CD14-positive monocyte (primary cell): ENCODE data around the gene CSNK1G2. TPM values are rescaled to one million over a fixed set of nuclear protein-coding genes. Genes with fewer than 3 reads are reported as not detected.
A peak's percentile ranks its signal among the peaks of the same experiment; 100 is the strongest.

Experiments
- DNase-seq, 3 donors: peaks; one replicate each; pipeline ENCODE4 v3.0.0-alpha.2; 2011 to 2022
- H2AFZ ChIP-seq: 2 replicates; pipeline ENCODE4 v1.6.0; 2012; ENCODE audit warnings: mild to moderate bottlenecking, low read depth, low read length, inconsistent platforms; ENCODE audit not compliant: insufficient read depth, poor library complexity, severe bottlenecking
- H3K27ac ChIP-seq, 2 donors: 1 replicate in 1 of 2; 2 replicates in 1 of 2; pipeline ENCODE4 v1.5.1; 2012 to 2013; ENCODE audit warnings: low read length in 2 of 2, control low read depth in 1 of 2, inconsistent platforms in 1 of 2, low read depth in 1 of 2, mild to moderate bottlenecking in 1 of 2
- H3K27me3 ChIP-seq, 2 donors: one replicate each; pipeline versions ENCODE4 v1.6.0 to v1.6.1; 2011 to 2013; ENCODE audit warnings: low read length in 2 of 2; ENCODE audit not compliant: control insufficient read depth in 2 of 2, insufficient read depth in 2 of 2
- H3K36me3 ChIP-seq, 2 donors: replicated peaks in 1 of 2; 1 replicate in 1 of 2; 2 replicates in 1 of 2; pipeline versions ENCODE4 v1.5.1 to v1.6.1; 2012 to 2013; ENCODE audit warnings: low read length in 2 of 2, control low read depth in 1 of 2, inconsistent platforms in 1 of 2, mild to moderate bottlenecking in 1 of 2; ENCODE audit not compliant: insufficient read depth in 2 of 2, control insufficient read depth in 1 of 2
- H3K4me1 ChIP-seq, 2 donors: 1 replicate in 1 of 2; 2 replicates in 1 of 2; pipeline versions ENCODE4 v1.5.1 to v1.6.1; 2012 to 2013; ENCODE audit warnings: low read length in 2 of 2, control low read depth in 1 of 2, inconsistent platforms in 1 of 2, mild to moderate bottlenecking in 1 of 2, moderate library complexity in 1 of 2; ENCODE audit not compliant: insufficient read depth in 2 of 2, control insufficient read depth in 1 of 2
- H3K4me2 ChIP-seq: replicated peaks from 2 replicates; pipeline ENCODE3; 2012; ENCODE audit warnings: low read length, moderate library complexity, mild to moderate bottlenecking; ENCODE audit not compliant: poor library complexity, severe bottlenecking; ENCODE audit errors: extremely low read depth
- H3K4me3 ChIP-seq, 3 experiments: fragments of 200-600 bp in 1 of 3; sonication (generic) in 1 of 3; replicated peaks in 1 of 3; 1 replicate in 2 of 3; 2 replicates in 1 of 3; pipeline ENCODE4 v1.5.1; 2011 to 2013; ENCODE audit warnings: low read length in 3 of 3, mild to moderate bottlenecking in 3 of 3, control low read depth in 2 of 3, low read depth in 2 of 3, inconsistent platforms in 1 of 3, moderate library complexity in 1 of 3
- H3K79me2 ChIP-seq: 2 replicates; pipeline ENCODE4 v1.6.0; 2012; ENCODE audit warnings: mild to moderate bottlenecking, control low read depth, inconsistent platforms, low read length, moderate library complexity; ENCODE audit not compliant: insufficient read depth
- H3K9ac ChIP-seq: 2 replicates; pipeline ENCODE4 v1.6.0; 2017; ENCODE audit warnings: low read length, mild to moderate bottlenecking; ENCODE audit not compliant: insufficient read depth, poor library complexity, severe bottlenecking
- H3K9me3 ChIP-seq, 2 donors: replicated peaks in 1 of 2; 1 replicate in 1 of 2; 2 replicates in 1 of 2; pipeline versions ENCODE4 v1.5.1 to v1.6.1; 2012 to 2013; ENCODE audit warnings: low read length in 2 of 2, control low read depth in 1 of 2; ENCODE audit not compliant: control insufficient read depth in 1 of 2, insufficient read depth in 1 of 2
- H4K20me1 ChIP-seq: 2 replicates; pipeline ENCODE4 v1.6.0; 2012; ENCODE audit warnings: mild to moderate bottlenecking, low read length, control low read depth, moderate library complexity; ENCODE audit not compliant: insufficient read depth
- H3K27ac Mint-ChIP-seq, 7 donors: one replicate each; pipeline ENCODE4 v1.8.0; 2020; ENCODE audit warnings: mild to moderate bottlenecking in 7 of 7, mixed read lengths in 7 of 7, moderate library complexity in 6 of 7, inconsistent platforms in 2 of 7
- H3K27me3 Mint-ChIP-seq, 3 donors: one replicate each; pipeline ENCODE4 v1.8.0; 2021 to 2022; ENCODE audit warnings: low read depth in 3 of 3, mild to moderate bottlenecking in 3 of 3, mixed read lengths in 3 of 3, moderate library complexity in 3 of 3, inconsistent platforms in 1 of 3
- H3K36me3 Mint-ChIP-seq, 2 donors: one replicate each; pipeline ENCODE4 v1.8.0; 2020; ENCODE audit warnings: mixed read lengths in 2 of 2, inconsistent platforms in 1 of 2, mild to moderate bottlenecking in 1 of 2
- H3K4me1 Mint-ChIP-seq: one replicate; pipeline ENCODE4 v1.8.0; 2020; ENCODE audit warnings: mild to moderate bottlenecking, mixed read lengths
- H3K4me3 Mint-ChIP-seq, 2 donors: one replicate each; pipeline ENCODE4 v1.8.0; 2020; ENCODE audit warnings: mild to moderate bottlenecking in 2 of 2, mixed read lengths in 2 of 2, moderate library complexity in 1 of 2
- H3K9me3 Mint-ChIP-seq, 7 donors: one replicate each; pipeline ENCODE4 v1.8.0; 2020 to 2022; ENCODE audit warnings: mixed read lengths in 7 of 7, mild to moderate bottlenecking in 6 of 7, moderate library complexity in 6 of 7, inconsistent platforms in 2 of 7
- WGBS: methylation state at CpG from one replicate; pipeline ENCODE4 v1.1.5; 2013; ENCODE audit warnings: missing lambda C conversion rate; ENCODE audit not compliant: insufficient coverage; 5-methylcytosine and 5-hydroxymethylcytosine counted together
- intact Hi-C, 2 donors: fragments of 100-400 bp; cut with micrococcal nuclease; formaldehyde crosslinking; loops; one replicate each; pipeline versions ENCODE4 v1.15.0 to v1.15.1; 2023
- polyA plus RNA-seq, 3 donors: library from polyadenylated mRNA; depleted of rRNA in 1 of 3; unstranded in 2 of 3; stranded (reverse) in 1 of 3; fragments of 300-500 nt in 2 of 3; fragments of >200 nt in 1 of 3; fragmentation: Illumina TruSeq in 2 of 3; gene quantifications; 1 replicate in 2 of 3; 2 replicates in 1 of 3; pipeline ENCODE4 v1.2.3, GENCODE V29; 2012 to 2021
- TF ChIP-seq, protein P1 (sequence below): fragments of 200-600 bp; IDR thresholded peaks from one replicate; pipeline ENCODE4 v1.8.0; 2022; ENCODE audit warnings: antibody characterized with exemption, mild to moderate bottlenecking

CSNK1G2 gene
- polyA plus RNA-seq, 3 donors = 10.8 to 215 (median 20.3) TPM

DNA sequence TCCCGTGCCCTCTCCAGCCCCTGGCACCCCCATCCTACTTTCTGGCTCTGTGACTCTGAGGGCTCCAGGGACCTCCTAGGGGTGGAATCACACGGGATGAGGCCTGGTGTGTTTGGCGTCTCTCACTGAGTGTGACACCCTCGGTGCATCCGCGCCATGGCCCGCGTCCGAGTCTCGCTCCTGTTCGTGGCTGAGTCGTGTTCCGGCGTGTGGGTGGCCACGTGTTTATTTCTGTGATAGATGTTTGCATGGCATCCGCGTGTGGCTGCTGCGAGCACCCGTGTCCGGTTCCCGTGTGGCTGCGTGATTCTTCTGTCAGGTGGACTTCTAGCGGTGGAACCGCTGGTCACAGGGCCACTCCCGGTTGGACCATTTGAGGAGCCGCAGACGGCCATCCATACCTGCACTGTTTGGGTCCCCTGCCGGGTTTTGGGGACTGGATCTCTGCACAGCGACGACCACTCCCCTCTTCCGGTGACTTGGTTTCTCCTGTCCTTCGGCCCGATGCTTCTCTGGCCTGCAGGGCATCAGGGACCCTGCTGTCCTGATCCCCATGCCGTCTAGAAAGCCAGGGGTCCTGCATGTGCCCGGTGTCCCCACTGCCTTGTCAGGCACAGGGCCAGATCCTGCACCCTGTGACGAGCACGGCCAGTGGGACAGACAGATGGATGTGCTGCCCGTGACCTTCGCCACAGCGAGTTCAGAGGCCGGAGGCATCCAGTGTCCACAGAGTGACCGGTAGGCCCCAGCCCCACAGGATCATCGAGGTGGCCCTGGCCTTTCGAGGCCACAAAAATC is 8.5 kb downstream of the CSNK1G2 start:
- Mint-ChIP-seq H3K4me1 (peaks cover 35% of the 10 kb centered on the region), H3K36me3 (peaks cover 23 to 45% of the 10 kb centered on the region in 2 donors), H3K27me3 (no peaks in the 10 kb centered on the region), H3K9me3 (no peaks in the 10 kb centered on the region), H3K27ac (peak overlapping the region in 4 of 7 donors; percentile 50 to 82 (median 75)), H3K4me3 (peak overlapping the region; percentile 2 to 23)
- Histone ChIP-seq H3K36me3 (peaks cover 27 to 45% of the 10 kb centered on the region in 2 donors), H3K4me2 (peak overlapping the region; percentile 28), H3K4me1 (peaks cover 25 to 47% of the 10 kb centered on the region in 2 donors), H3K9me3 (no peaks in the 10 kb centered on the region), H3K27me3 (no peaks in the 10 kb centered on the region), H4K20me1 (peaks cover 95% of the 10 kb centered on the region), H3K4me3 (no peak overlapping the region), H3K27ac (peak overlapping the region; percentile 22 to 68), H2AFZ (no peak overlapping the region), H3K79me2 (peaks cover 93% of the 10 kb centered on the region), H3K9ac (no peak overlapping the region)
- DNase-seq = no peak
- 96% methylated on average over 39 of the region's 44 CpGs for WGBS
- intact Hi-C loops = no loop called here
- TF ChIP-seq, protein P1, sequence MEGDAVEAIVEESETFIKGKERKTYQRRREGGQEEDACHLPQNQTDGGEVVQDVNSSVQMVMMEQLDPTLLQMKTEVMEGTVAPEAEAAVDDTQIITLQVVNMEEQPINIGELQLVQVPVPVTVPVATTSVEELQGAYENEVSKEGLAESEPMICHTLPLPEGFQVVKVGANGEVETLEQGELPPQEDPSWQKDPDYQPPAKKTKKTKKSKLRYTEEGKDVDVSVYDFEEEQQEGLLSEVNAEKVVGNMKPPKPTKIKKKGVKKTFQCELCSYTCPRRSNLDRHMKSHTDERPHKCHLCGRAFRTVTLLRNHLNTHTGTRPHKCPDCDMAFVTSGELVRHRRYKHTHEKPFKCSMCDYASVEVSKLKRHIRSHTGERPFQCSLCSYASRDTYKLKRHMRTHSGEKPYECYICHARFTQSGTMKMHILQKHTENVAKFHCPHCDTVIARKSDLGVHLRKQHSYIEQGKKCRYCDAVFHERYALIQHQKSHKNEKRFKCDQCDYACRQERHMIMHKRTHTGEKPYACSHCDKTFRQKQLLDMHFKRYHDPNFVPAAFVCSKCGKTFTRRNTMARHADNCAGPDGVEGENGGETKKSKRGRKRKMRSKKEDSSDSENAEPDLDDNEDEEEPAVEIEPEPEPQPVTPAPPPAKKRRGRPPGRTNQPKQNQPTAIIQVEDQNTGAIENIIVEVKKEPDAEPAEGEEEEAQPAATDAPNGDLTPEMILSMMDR = no peak

DNA sequence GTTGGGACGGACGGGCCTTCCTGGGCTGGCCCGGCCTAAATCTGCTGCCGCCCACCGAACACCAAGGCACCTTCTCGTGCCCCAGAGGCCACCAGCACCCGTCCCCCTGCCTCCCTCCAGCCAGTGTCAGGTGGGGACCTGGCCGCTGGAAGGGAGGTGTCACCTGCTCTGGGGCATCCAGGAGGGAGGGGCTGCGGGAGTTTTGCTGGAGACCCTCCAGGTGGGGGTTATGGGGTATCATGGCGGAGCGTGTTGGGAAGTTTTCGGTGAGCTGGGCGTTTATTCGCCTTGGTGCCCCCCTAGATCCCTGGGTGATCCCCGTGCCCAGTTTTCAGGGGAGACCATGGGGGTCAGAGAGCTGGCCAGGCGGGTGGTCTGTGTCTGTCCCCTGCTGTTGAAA is 9.7 kb downstream of the CSNK1G2 start:
- peaks cover 95% of the 10 kb centered on the region for H4K20me1 ChIP-seq
- no peak overlapping the region for H2AFZ ChIP-seq
- no peak overlapping the region for H3K9ac ChIP-seq
- H3K27me3 Mint-ChIP-seq = no peaks in the 10 kb centered on the region
- intact Hi-C loops = no loop called here
- H3K27ac ChIP-seq = no peak overlapping the region
- H3K9me3 Mint-ChIP-seq = no peaks in the 10 kb centered on the region
- H3K27ac Mint-ChIP-seq = peak overlapping the region in 1 of 7 donors; percentile 46
- no peak overlapping the region for H3K4me2 ChIP-seq
- DNase-seq = no peak
- peaks cover 29 to 55% of the 10 kb centered on the region in 2 donors for H3K36me3 ChIP-seq
- H3K4me3 Mint-ChIP-seq = no peak overlapping the region
- no peak overlapping the region for H3K4me3 ChIP-seq
- H3K36me3 Mint-ChIP-seq = peaks cover 23 to 47% of the 10 kb centered on the region in 2 donors
- H3K9me3 ChIP-seq = no peaks in the 10 kb centered on the region
- TF ChIP-seq, protein P1 = no peak
- H3K27me3 ChIP-seq = no peaks in the 10 kb centered on the region
- H3K4me1 Mint-ChIP-seq = peaks cover 32% of the 10 kb centered on the region
- 97% methylated on average over 13 of the region's 16 CpGs for WGBS
- H3K79me2 ChIP-seq = peaks cover 93% of the 10 kb centered on the region
- peaks cover 21 to 40% of the 10 kb centered on the region in 2 donors for H3K4me1 ChIP-seq
